H1 (cell line): ENCODE results near the gene GPR65. TPM values are rescaled to one million over a fixed set of nuclear protein-coding genes. Genes with fewer than 3 reads are reported as not detected.

Experiments used
- CTCF ChIA-PET: fragments of 300-600 bp; sonication (Branson Sonifier 250); formaldehyde crosslinking; loops from one replicate; lab custom pipeline; 2021; ENCODE audit not compliant: partially characterized antibody; lab: Charles Lee
- POLR2A ChIA-PET: fragments of 300-600 bp; sonication (Branson Sonifier 250); formaldehyde crosslinking; loops from one replicate; lab custom pipeline; 2021; ENCODE audit warnings: inconsistent platforms; ENCODE audit not compliant: partially characterized antibody; lab: Charles Lee
- DNase-seq, 2 experiments: peaks; one replicate each; pipeline versions ENCODE4 v3.0.0 to v3.0.0-alpha.2; 2010 to 2022; ENCODE audit warnings: low spot score in 2 of 2, low read depth in 1 of 2, mixed read lengths in 1 of 2
- FAIRE-seq: peaks from 2 replicates; lab custom pipeline; 2011; peaks lifted over from hg19 to GRCh38; lab: Jason Lieb, UNC
- H2AFZ ChIP-seq: 2 replicates; pipeline ENCODE4 v1.8.1; 2012; ENCODE audit warnings: low read length, inconsistent platforms
- H2AK5ac ChIP-seq: 2 replicates; pipeline ENCODE4 v1.6.1; 2013; ENCODE audit warnings: low read depth, low read length
- H2BK120ac ChIP-seq: replicated peaks from 2 replicates; pipeline ENCODE3; 2013; ENCODE audit warnings: low read depth, low read length, inconsistent platforms
- H2BK12ac ChIP-seq: 2 replicates; pipeline ENCODE4 v1.6.1; 2013; ENCODE audit warnings: low read depth, low read length
- H2BK15ac ChIP-seq: 2 replicates; pipeline ENCODE4 v1.6.1; 2013; ENCODE audit warnings: low read length
- H2BK20ac ChIP-seq: 2 replicates; pipeline ENCODE4 v1.6.1; 2013; ENCODE audit warnings: low read length
- H2BK5ac ChIP-seq: 2 replicates; pipeline ENCODE4 v1.6.1; 2013; ENCODE audit warnings: low read depth, low read length
- H3K14ac ChIP-seq: 2 replicates; pipeline ENCODE4 v1.6.1; 2013; ENCODE audit warnings: inconsistent platforms; ENCODE audit not compliant: insufficient read length
- H3K18ac ChIP-seq: 2 replicates; pipeline ENCODE4 v1.6.1; 2013; ENCODE audit warnings: low read length; ENCODE audit errors: extremely low read depth
- H3K23ac ChIP-seq: 2 replicates; pipeline ENCODE4 v1.6.1; 2013; ENCODE audit warnings: inconsistent platforms; ENCODE audit not compliant: insufficient read length
- H3K23me2 ChIP-seq: 2 replicates; pipeline ENCODE4 v1.6.1; 2013; ENCODE audit warnings: low read depth, low read length
- H3K27ac ChIP-seq: 2 replicates; pipeline ENCODE4 v1.6.1; 2011; ENCODE audit warnings: low read depth, low read length, inconsistent platforms
- H3K27me3 ChIP-seq, 4 experiments: replicated peaks in 1 of 4; 1 replicate in 1 of 4; 2 replicates in 3 of 4; pipeline versions ENCODE4 v1.6.1 to v1.8.1; 2011 to 2013; ENCODE audit warnings: low read length in 3 of 4, mild to moderate bottlenecking in 3 of 4, inconsistent platforms in 2 of 4, mixed read lengths in 2 of 4, moderate library complexity in 1 of 4; ENCODE audit not compliant: control insufficient read depth in 3 of 4, insufficient read depth in 3 of 4; ENCODE audit errors: extremely low read depth in 1 of 4
- H3K36me3 ChIP-seq, 4 experiments: 2 replicates each; pipeline versions ENCODE4 v1.6.1 to v1.8.1; 2011 to 2013; ENCODE audit warnings: mild to moderate bottlenecking in 4 of 4, low read length in 3 of 4, moderate library complexity in 2 of 4, control low read depth in 1 of 4, inconsistent platforms in 1 of 4; ENCODE audit not compliant: insufficient read depth in 4 of 4, control insufficient read depth in 2 of 4
- H3K4ac ChIP-seq: replicated peaks from 2 replicates; pipeline ENCODE3; 2013; ENCODE audit warnings: low read length, low read depth, mixed read lengths, inconsistent platforms; ENCODE audit not compliant: insufficient read length
- H3K4me1 ChIP-seq, 4 experiments: replicated peaks in 1 of 4; 1 replicate in 1 of 4; 2 replicates in 3 of 4; pipeline versions ENCODE4 v1.6.1 to v1.8.1; 2011 to 2013; ENCODE audit warnings: low read length in 3 of 4, inconsistent platforms in 2 of 4, mixed read lengths in 1 of 4; ENCODE audit not compliant: insufficient read depth in 4 of 4, control insufficient read depth in 3 of 4
- H3K4me2 ChIP-seq, 2 experiments: 2 replicates each; pipeline versions ENCODE4 v1.6.1 to v1.8.1; 2011 to 2013; ENCODE audit warnings: low read depth in 2 of 2, low read length in 2 of 2, control low read depth in 1 of 2, inconsistent platforms in 1 of 2, mild to moderate bottlenecking in 1 of 2; ENCODE audit not compliant: insufficient read depth in 1 of 2
- H3K4me3 ChIP-seq, 4 experiments: fragments of 200-600, 300-600 bp in 1 of 4; sonication (generic), shearing (Covaris generic), sonication (Bioruptor Twin) in 1 of 4; 2 replicates each; pipeline versions ENCODE4 v1.5.1 to v1.8.1; 2011 to 2016; ENCODE audit warnings: low read length in 4 of 4, low read depth in 3 of 4, control low read depth in 2 of 4, inconsistent platforms in 2 of 4, mild to moderate bottlenecking in 2 of 4, mixed read lengths in 1 of 4, moderate library complexity in 1 of 4; ENCODE audit not compliant: insufficient read depth in 2 of 4; ENCODE audit errors: extremely low read depth in 1 of 4
- H3K56ac ChIP-seq: replicated peaks from 2 replicates; pipeline ENCODE3; 2013; ENCODE audit warnings: low read depth, mild to moderate bottlenecking, mixed read lengths, low read length, inconsistent platforms; ENCODE audit not compliant: insufficient read length
- H3K79me1 ChIP-seq: 2 replicates; pipeline ENCODE4 v1.6.1; 2013; ENCODE audit warnings: low read depth, low read length, control low read depth
- H3K79me2 ChIP-seq, 2 experiments: 2 replicates each; pipeline versions ENCODE4 v1.6.1 to v1.8.1; 2012 to 2013; ENCODE audit warnings: low read length in 2 of 2, mild to moderate bottlenecking in 2 of 2, inconsistent platforms in 1 of 2; ENCODE audit not compliant: insufficient read depth in 2 of 2, control insufficient read depth in 1 of 2
- H3K9ac ChIP-seq, 4 experiments: replicated peaks in 1 of 4; 1 replicate in 1 of 4; 2 replicates in 3 of 4; pipeline versions ENCODE4 v1.6.1 to v1.8.1; 2011 to 2013; ENCODE audit warnings: low read depth in 3 of 4, low read length in 3 of 4, control low read depth in 2 of 4, mild to moderate bottlenecking in 2 of 4, moderate library complexity in 2 of 4, inconsistent platforms in 1 of 4; ENCODE audit errors: extremely low read depth in 1 of 4
- H3K9me3 ChIP-seq, 2 experiments: 2 replicates each; pipeline versions ENCODE4 v1.6.1 to v1.8.1; 2012 to 2013; ENCODE audit warnings: mild to moderate bottlenecking in 2 of 2, moderate library complexity in 2 of 2, control low read depth in 1 of 2, inconsistent platforms in 1 of 2, low read depth in 1 of 2, low read length in 1 of 2, mixed read lengths in 1 of 2; ENCODE audit not compliant: insufficient read depth in 2 of 2
- H4K20me1 ChIP-seq, 2 experiments: replicated peaks in 1 of 2; 2 replicates each; pipeline versions ENCODE3 to v1.8.1; 2011 to 2013; ENCODE audit warnings: inconsistent platforms in 2 of 2, low read length in 2 of 2, mild to moderate bottlenecking in 1 of 2; ENCODE audit not compliant: insufficient read depth in 2 of 2, control insufficient read depth in 1 of 2
- H4K5ac ChIP-seq: 2 replicates; pipeline ENCODE4 v1.6.1; 2013; ENCODE audit warnings: low read length, low read depth, mixed read lengths, inconsistent platforms; ENCODE audit not compliant: insufficient read length
- H4K8ac ChIP-seq: 2 replicates; pipeline ENCODE4 v1.8.0; 2013; ENCODE audit warnings: mild to moderate bottlenecking, moderate library complexity, low read length, inconsistent platforms; ENCODE audit not compliant: insufficient read depth; ENCODE audit errors: extremely low read depth
- H4K91ac ChIP-seq: replicated peaks from 2 replicates; pipeline ENCODE3; 2013; ENCODE audit warnings: low read length, mixed read lengths, inconsistent platforms; ENCODE audit not compliant: insufficient read length
- SP4 ChIP-seq: IDR thresholded peaks from 2 replicates; pipeline ENCODE4 v1.6.1; 2012; ENCODE audit warnings: low read length, inconsistent platforms
- WGBS, 2 experiments: shearing (Covaris generic) in 1 of 2; methylation state at CpG; one replicate each; pipeline versions ENCODE4 v1.1.6 to v1.1.7; 2013 to 2015; ENCODE audit warnings: low lambda C conversion rate in 2 of 2, mixed read lengths in 2 of 2, inconsistent platforms in 1 of 2, low coverage in 1 of 2, missing lambda C conversion rate in 1 of 2; ENCODE audit not compliant: insufficient replicate concordance in 2 of 2, insufficient coverage in 1 of 2, insufficient read length in 1 of 2; ENCODE audit errors: extremely low coverage in 1 of 2, missing lambda C conversion rate in 1 of 2; 5-methylcytosine and 5-hydroxymethylcytosine counted together
- polyA plus RNA-seq, 7 experiments: library from polyadenylated mRNA; depleted of rRNA in 3 of 7; stranded (reverse) in 5 of 7; unstranded in 2 of 7; fragments of >200 nt in 5 of 7; fragments of 200-250 nt in 2 of 7; gene quantifications; 1 replicate in 5 of 7; 2 replicates in 1 of 7; 4 replicates in 1 of 7; pipeline versions ENCODE4 v1.2.1 to v1.2.3, GENCODE V29; 2011 to 2013; ENCODE audit warnings: missing spikeins in 2 of 7, mixed read lengths in 2 of 7
- total RNA-seq: library from RNA; stranded (reverse); fragmentation: NEBNext Ultra II Directional; extraction: Animal tissue kit (Norgen Biotek cat#: 25700); gene quantifications from 2 replicates; pipeline ENCODE4 v1.2.1, GENCODE V29; 2021

Gene GPR65
- total and polyA plus RNA-seq, 2 of the 8 experiments (the other 6 are each of a cell fraction or from before 2014, with no cell fraction given), result not detected

- Histone ChIP-seq H3K79me1 (no peaks in the 10 kb centered on the region), H3K56ac (no peak overlapping the region), H2BK5ac (no peak overlapping the region), H3K18ac (no peak overlapping the region), H3K4me1 (no peaks in the 10 kb centered on the region), H3K36me3 (no peaks in the 10 kb centered on the region), H4K8ac (no peak overlapping the region), H3K9ac (no peak overlapping the region), H2BK20ac (no peak overlapping the region), H3K4ac (no peak overlapping the region), H3K23me2 (no peaks in the 10 kb centered on the region; the same call in 1 of the 2 replicates), H2BK15ac (no peak overlapping the region), H2BK12ac (no peak overlapping the region), H3K79me2 (no peaks in the 10 kb centered on the region), H3K14ac (no peak overlapping the region), H3K27me3 (no peaks in the 10 kb centered on the region), H3K4me2 (no peak overlapping the region), H2BK120ac (no peak overlapping the region), H2AK5ac (no peak overlapping the region), H2AFZ (no peak overlapping the region), H4K5ac (no peak overlapping the region), H3K4me3 (no peak overlapping the region), H4K20me1 (no peaks in the 10 kb centered on the region), H3K9me3 (no peaks in the 10 kb centered on the region), H3K23ac (no peak overlapping the region), H3K27ac (no peak overlapping the region), H4K91ac (no peak overlapping the region)
- no peak for DNase-seq
- no peak for FAIRE-seq
- WGBS, 2 experiments, result 93% methylated on average over 4 of the region's 4 CpGs; no CpG with 5 or more reads in 1 of the 2 experiments
- TF ChIP-seq SP4, result no peak
- CTCF ChIA-PET, result interaction anchor here (0.6 to 1.6 kb wide), 3 partner anchors 12 to 124 kb away, joined by 3 to 4 read pairs (median 3); no protein-coding TSS in a partner anchor
- POLR2A ChIA-PET, result interaction anchor here (0.9 kb wide), 1 partner anchor 52 kb away, joined by 3 read pairs; the partner anchor contains the start of gene GALC
Observed at GRCh38 chr14:88044776-88045446, 40.0 kb downstream of the GPR65 start.
